MM.1S (cell line): ENCODE results near the gene NFKBIE.
"Not testable (repeated sequence)": the region's sequence is repeated elsewhere in the genome, so short reads cannot be mapped to it uniquely, and the experiment has no call there.

ENCODE experiments used
- DNase-seq: peaks from one replicate; pipeline ENCODE4 v3.0.0-alpha.2; 2015
- H2AFZ ChIP-seq: fragments of 300-600 bp; sonication (generic); 2 replicates; pipeline ENCODE4 v1.6.0; 2016; ENCODE audit warnings: antibody characterized with exemption, low read length
- H3F3A ChIP-seq: fragments of 300-600 bp; sonication (generic); 2 replicates; pipeline ENCODE4 v1.6.1; 2016; ENCODE audit warnings: mild to moderate bottlenecking, antibody characterized with exemption, low read length, moderate library complexity, mixed read lengths; ENCODE audit not compliant: insufficient read depth
- H3K27ac ChIP-seq: fragments of 300-600 bp; sonication (generic); 2 replicates; pipeline ENCODE4 v1.5.1; 2016; ENCODE audit warnings: mild to moderate bottlenecking, low read length
- H3K27me3 ChIP-seq: fragments of 300-600 bp; sonication (generic); replicated peaks from 2 replicates; pipeline ENCODE4 v1.6.0; 2016; ENCODE audit warnings: low read length; ENCODE audit not compliant: insufficient read depth
- H3K36me3 ChIP-seq: fragments of 300-600 bp; sonication (generic); replicated peaks from 2 replicates; pipeline ENCODE4 v1.6.1; 2016; ENCODE audit warnings: mild to moderate bottlenecking, low read length, mixed read lengths; ENCODE audit not compliant: insufficient read depth
- H3K4me1 ChIP-seq: fragments of 300-600 bp; sonication (generic); 2 replicates; pipeline ENCODE4 v1.6.1; 2016; ENCODE audit warnings: low read length, mixed read lengths
- H3K4me2 ChIP-seq: fragments of 300-600 bp; sonication (generic); 2 replicates; pipeline ENCODE4 v1.6.0; 2016; ENCODE audit warnings: low read depth, low read length
- H3K4me3 ChIP-seq: fragments of 300-600 bp; sonication (generic); 2 replicates; pipeline ENCODE4 v1.5.1; 2016; ENCODE audit warnings: low read length, mixed read lengths
- H3K79me2 ChIP-seq: fragments of 300-600 bp; sonication (generic); 2 replicates; pipeline ENCODE4 v1.6.1; 2016; ENCODE audit warnings: mixed run types, low read length, mixed read lengths
- H3K9ac ChIP-seq: fragments of 300-600 bp; sonication (generic); 2 replicates; pipeline ENCODE4 v1.6.1; 2016; ENCODE audit warnings: low read length, mixed read lengths
- H3K9me2 ChIP-seq: fragments of 300-600 bp; sonication (generic); replicated peaks from 2 replicates; pipeline ENCODE4 v1.6.1; 2016; ENCODE audit warnings: mild to moderate bottlenecking, low read length, mixed read lengths; ENCODE audit not compliant: insufficient read depth
- H3K9me3 ChIP-seq: fragments of 300-600 bp; sonication (generic); replicated peaks from 2 replicates; pipeline ENCODE4 v1.6.1; 2016; ENCODE audit warnings: mild to moderate bottlenecking, low read length, mixed read lengths; ENCODE audit not compliant: insufficient read depth
- H4K20me1 ChIP-seq: fragments of 300-600 bp; sonication (generic); 2 replicates; pipeline ENCODE4 v1.6.1; 2016; ENCODE audit warnings: mild to moderate bottlenecking, low read length, moderate library complexity, mixed read lengths; ENCODE audit not compliant: insufficient read depth
- EZH2 ChIP-seq: fragments of 300-600 bp; sonication (generic); optimal IDR thresholded peaks from 2 replicates; pipeline ENCODE3; 2017; ENCODE audit warnings: low read depth, mild to moderate bottlenecking, antibody characterized with exemption, low read length, mixed read lengths
- EZH2phosphoT487 ChIP-seq: fragments of 300-600 bp; sonication (generic); IDR thresholded peaks from 2 replicates; pipeline ENCODE4 v1.6.1; 2018; ENCODE audit warnings: antibody characterized with exemption, low read length
- TF ChIP-seq, protein P1 (sequence below): fragments of 300-600 bp; sonication (generic); IDR thresholded peaks from 2 replicates; pipeline ENCODE4 v1.5.1; 2016; ENCODE audit warnings: antibody characterized with exemption, low read length, mixed read lengths

NFKBIE gene

GRCh38 chr6:44233567-44234100 lies 31.7 kb downstream of the NFKBIE start:
- Histone ChIP-seq H3K9ac (no peak overlapping the region), H3K27me3 (no peaks in the 10 kb centered on the region), H3K9me3 (no peaks in the 10 kb centered on the region), H3K4me2 (no peak overlapping the region), H3K36me3 (no peaks in the 10 kb centered on the region; the same call in 1 of the 2 replicates), H4K20me1 (no peaks in the 10 kb centered on the region), H3K4me1 (peaks cover 5% of the 10 kb centered on the region), H3K79me2 (no peaks in the 10 kb centered on the region), H2AFZ (no peak overlapping the region), H3K27ac (no peak overlapping the region), H3K4me3 (no peak overlapping the region), H3K9me2 (no peaks in the 10 kb centered on the region), H3F3A (0 out of 2 replicates have a peak, but pooled peaks cover 7% of the 10 kb centered on the region)
- TF ChIP-seq EZH2 = no peak
- TF ChIP-seq, protein P1, sequence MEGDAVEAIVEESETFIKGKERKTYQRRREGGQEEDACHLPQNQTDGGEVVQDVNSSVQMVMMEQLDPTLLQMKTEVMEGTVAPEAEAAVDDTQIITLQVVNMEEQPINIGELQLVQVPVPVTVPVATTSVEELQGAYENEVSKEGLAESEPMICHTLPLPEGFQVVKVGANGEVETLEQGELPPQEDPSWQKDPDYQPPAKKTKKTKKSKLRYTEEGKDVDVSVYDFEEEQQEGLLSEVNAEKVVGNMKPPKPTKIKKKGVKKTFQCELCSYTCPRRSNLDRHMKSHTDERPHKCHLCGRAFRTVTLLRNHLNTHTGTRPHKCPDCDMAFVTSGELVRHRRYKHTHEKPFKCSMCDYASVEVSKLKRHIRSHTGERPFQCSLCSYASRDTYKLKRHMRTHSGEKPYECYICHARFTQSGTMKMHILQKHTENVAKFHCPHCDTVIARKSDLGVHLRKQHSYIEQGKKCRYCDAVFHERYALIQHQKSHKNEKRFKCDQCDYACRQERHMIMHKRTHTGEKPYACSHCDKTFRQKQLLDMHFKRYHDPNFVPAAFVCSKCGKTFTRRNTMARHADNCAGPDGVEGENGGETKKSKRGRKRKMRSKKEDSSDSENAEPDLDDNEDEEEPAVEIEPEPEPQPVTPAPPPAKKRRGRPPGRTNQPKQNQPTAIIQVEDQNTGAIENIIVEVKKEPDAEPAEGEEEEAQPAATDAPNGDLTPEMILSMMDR = no peak
- DNase-seq = no peak

DNA sequence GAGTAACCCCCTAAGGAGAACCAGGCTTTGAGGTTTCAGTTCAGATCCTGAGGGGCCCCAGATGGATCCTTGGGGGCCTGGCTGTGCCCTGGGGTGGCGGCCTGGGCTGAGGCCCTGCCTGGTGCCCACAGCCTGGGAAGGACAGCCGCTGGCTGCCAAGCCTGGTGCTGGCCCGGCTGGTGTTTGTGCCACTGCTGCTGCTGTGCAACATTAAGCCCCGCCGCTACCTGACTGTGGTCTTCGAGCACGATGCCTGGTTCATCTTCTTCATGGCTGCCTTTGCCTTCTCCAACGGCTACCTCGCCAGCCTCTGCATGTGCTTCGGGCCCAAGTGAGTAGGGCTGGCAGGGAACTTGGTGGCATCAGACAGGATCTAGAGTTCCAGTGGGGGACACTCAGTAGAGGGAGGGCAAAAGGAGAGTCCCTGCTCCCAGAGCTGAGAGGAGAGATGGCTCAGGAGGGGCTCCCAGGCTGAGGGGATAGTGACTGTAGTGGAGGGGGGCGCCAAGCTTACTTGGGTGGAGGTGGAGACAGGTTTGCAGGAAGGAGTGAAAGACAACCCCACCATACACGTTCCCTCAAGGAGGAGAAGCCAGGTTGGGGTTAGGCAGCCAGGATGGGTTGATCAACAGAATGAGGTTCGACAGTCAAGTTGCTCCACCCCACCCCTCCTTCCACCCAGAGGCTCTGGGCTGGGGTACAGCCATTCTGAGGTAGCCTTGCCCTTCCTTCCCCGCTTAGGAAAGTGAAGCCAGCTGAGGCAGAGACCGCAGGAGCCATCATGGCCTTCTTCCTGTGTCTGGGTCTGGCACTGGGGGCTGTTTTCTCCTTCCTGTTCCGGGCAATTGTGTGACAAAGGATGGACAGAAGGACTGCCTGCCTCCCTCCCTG lies 32.4 kb downstream of the NFKBIE start:
- H3K4me3 ChIP-seq = no peak overlapping the region
- 0 out of 2 replicates have a peak, but pooled peaks cover 3% of the 10 kb centered on the region for H3K79me2 ChIP-seq
- peaks cover 5% of the 10 kb centered on the region for H3K4me1 ChIP-seq
- H3K9me3 ChIP-seq = no peaks in the 10 kb centered on the region
- no peak overlapping the region for H3K4me2 ChIP-seq
- H3K36me3 ChIP-seq = no peaks in the 10 kb centered on the region; the same call in 1 of the 2 replicates
- no peaks in the 10 kb centered on the region for H3K27me3 ChIP-seq
- no peak overlapping the region for H2AFZ ChIP-seq
- H3K9ac ChIP-seq = no peak overlapping the region
- DNase-seq = no peak
- TF ChIP-seq, protein P1 = no peak
- TF ChIP-seq EZH2phosphoT487 (no peak), EZH2 (no peak)
- no peak overlapping the region for H3K27ac ChIP-seq
- H3K9me2 ChIP-seq = no peaks in the 10 kb centered on the region
- 0 out of 2 replicates have a peak, but pooled peaks cover 7% of the 10 kb centered on the region for H3F3A ChIP-seq
- H4K20me1 ChIP-seq = no peaks in the 10 kb centered on the region

- not testable (repeated sequence) for DNase-seq, H3K4me3 ChIP-seq, H3K4me1 ChIP-seq, H2AFZ ChIP-seq, H3K9me2 ChIP-seq, H3K9ac ChIP-seq, H3K27ac ChIP-seq, H3F3A ChIP-seq, H3K4me2 ChIP-seq, H4K20me1 ChIP-seq, H3K9me3 ChIP-seq, H3K36me3 ChIP-seq, H3K27me3 ChIP-seq
- peaks cover 18% of the 10 kb centered on the region for H3K79me2 ChIP-seq
Measured at GRCh38 chr6:44231426-44231825, 33.9 kb downstream of the NFKBIE start.
